ENCODE results near the gene SOCS1. TPM values are rescaled to one million over a fixed set of nuclear protein-coding genes. Genes with fewer than 3 reads are reported as not detected.

The SOCS1 gene
- total and polyA plus RNA-seq, 4 donors = 1.8 to 10.9 (median 2.3) TPM

GRCh38 chr16:11276143-11276895, 20.3 kb upstream of the SOCS1 start, which contains the start of gene PRM2:
TSS of gene PRM2 (minus strand) at chr16:11276480. CDS start at chr16:11276370, 110 bp downstream.
- Histone ChIP-seq H3K9ac (ENCODE audit: low read depth in 1 of 2, low read length in 2 of 2) (no peak within 1 kb of the TSS), H3K27me3 (ENCODE audit: control insufficient read depth in 4 of 4, insufficient read depth in 4 of 4, low read length in 3 of 4) (no peaks in the 10 kb centered on the region), H3K27ac (ENCODE audit: low read depth in 1 of 2, low read length in 2 of 2) (no peak within 1 kb of the TSS), H3K4me3 (ENCODE audit: low read depth in 1 of 3, low read length in 3 of 3) (no peak within 1 kb of the TSS), H3K9me3 (ENCODE audit: control insufficient read depth in 4 of 4, low read length in 3 of 4) (no peaks in the 10 kb centered on the region), H3K36me3 (ENCODE audit: control insufficient read depth in 4 of 4, insufficient read depth in 3 of 4, low read depth in 1 of 4, low read length in 3 of 4) (no peaks in the 10 kb centered on the region), H3K4me1 (ENCODE audit: control insufficient read depth in 4 of 4, insufficient read depth in 4 of 4, low read length in 3 of 4) (peaks cover 2 to 12% (median 10%) of the 10 kb centered on the region in 4 donors)
- TF ChIP-seq SP1 (IDR thresholded peaks at IDR 0.05) (no peak), HNF4G (IDR thresholded peaks at IDR 0.05) (no peak), ZBTB33 (IDR thresholded peaks at IDR 0.05) (no peak), CTCF (IDR thresholded peaks at IDR 0.05; ENCODE audit: low read depth, low read length, missing input control) (no peak), GABPA (IDR thresholded peaks at IDR 0.05 in 1 of 2, conservative IDR thresholded peaks at IDR 0.05 in 1 of 2) (no peak), NR2F2 (IDR thresholded peaks at IDR 0.05) (no peak), ATF3 (IDR thresholded peaks at IDR 0.05) (no peak), HNF4A (conservative IDR thresholded peaks at IDR 0.05) (no peak)
- no peak for DNase-seq (ENCODE audit: low spot score)
- 96% methylated on average over 26 of the region's 26 CpGs for WGBS

GRCh38 chr16:11274964-11275363, 19.0 kb upstream of the SOCS1 start:
- H3K9ac ChIP-seq (ENCODE audit: low read depth in 1 of 2, low read length in 2 of 2) = no peak overlapping the region
- 95% methylated on average over 7 of the region's 7 CpGs for WGBS
- H3K4me3 ChIP-seq (ENCODE audit: low read depth in 1 of 3, low read length in 3 of 3) = no peak overlapping the region
- no peaks in the 10 kb centered on the region for H3K9me3 ChIP-seq (ENCODE audit: control insufficient read depth in 4 of 4, low read length in 3 of 4)
- no peaks in the 10 kb centered on the region for H3K27me3 ChIP-seq (ENCODE audit: control insufficient read depth in 4 of 4, insufficient read depth in 4 of 4, low read length in 3 of 4)
- TF ChIP-seq ZBTB33 (IDR thresholded peaks at IDR 0.05) = no peak
- TF ChIP-seq FOXA2 (IDR thresholded peaks at IDR 0.05) = no peak
- H3K4me1 ChIP-seq (ENCODE audit: control insufficient read depth in 4 of 4, insufficient read depth in 4 of 4, low read length in 3 of 4) = peaks cover 2 to 10% (median 8%) of the 10 kb centered on the region in 4 donors
- DNase-seq (ENCODE audit: low spot score) = no peak
- no peaks in the 10 kb centered on the region for H3K36me3 ChIP-seq (ENCODE audit: control insufficient read depth in 4 of 4, insufficient read depth in 3 of 4, low read depth in 1 of 4, low read length in 3 of 4)
- no peak overlapping the region for H3K27ac ChIP-seq (ENCODE audit: low read depth in 1 of 2, low read length in 2 of 2)

Data from liver (tissue), 9 donors.